ENCODE data around the gene SAMMSON.

Gene SAMMSON

GRCh38 chr3:69999140-70000027 lies at the start of gene SAMMSON:
Gene SAMMSON, plus strand, starts transcription at chr3:69999733.
- no peaks in the 10 kb centered on the region for H3K79me2 ChIP-seq (ENCODE audit: low read length)
- H3K36me3 ChIP-seq (replicated peaks; ENCODE audit: low read depth, low read length) = no peaks in the 10 kb centered on the region
- no peak within 1 kb of the TSS for H3K4me3 ChIP-seq (ENCODE audit: low read length)
- peaks cover 5% of the 10 kb centered on the region for H3K4me1 ChIP-seq (ENCODE audit: low read length)
- H3K9me3 ChIP-seq (ENCODE audit: insufficient read depth, low read length) = no peaks in the 10 kb centered on the region
- H3K27ac ChIP-seq (ENCODE audit: low read length) = no peak within 1 kb of the TSS
- no peak within 1 kb of the TSS for H3K9ac ChIP-seq (ENCODE audit: low read length)
- no peaks in the 10 kb centered on the region; the same call in 1 of the 2 replicates for H3K27me3 ChIP-seq (ENCODE audit: low read depth, low read length)
- H4K20me1 ChIP-seq (ENCODE audit: insufficient read depth, low read length) = no peaks in the 10 kb centered on the region
- TF ChIP-seq, protein P1, sequence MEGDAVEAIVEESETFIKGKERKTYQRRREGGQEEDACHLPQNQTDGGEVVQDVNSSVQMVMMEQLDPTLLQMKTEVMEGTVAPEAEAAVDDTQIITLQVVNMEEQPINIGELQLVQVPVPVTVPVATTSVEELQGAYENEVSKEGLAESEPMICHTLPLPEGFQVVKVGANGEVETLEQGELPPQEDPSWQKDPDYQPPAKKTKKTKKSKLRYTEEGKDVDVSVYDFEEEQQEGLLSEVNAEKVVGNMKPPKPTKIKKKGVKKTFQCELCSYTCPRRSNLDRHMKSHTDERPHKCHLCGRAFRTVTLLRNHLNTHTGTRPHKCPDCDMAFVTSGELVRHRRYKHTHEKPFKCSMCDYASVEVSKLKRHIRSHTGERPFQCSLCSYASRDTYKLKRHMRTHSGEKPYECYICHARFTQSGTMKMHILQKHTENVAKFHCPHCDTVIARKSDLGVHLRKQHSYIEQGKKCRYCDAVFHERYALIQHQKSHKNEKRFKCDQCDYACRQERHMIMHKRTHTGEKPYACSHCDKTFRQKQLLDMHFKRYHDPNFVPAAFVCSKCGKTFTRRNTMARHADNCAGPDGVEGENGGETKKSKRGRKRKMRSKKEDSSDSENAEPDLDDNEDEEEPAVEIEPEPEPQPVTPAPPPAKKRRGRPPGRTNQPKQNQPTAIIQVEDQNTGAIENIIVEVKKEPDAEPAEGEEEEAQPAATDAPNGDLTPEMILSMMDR (IDR thresholded peaks at IDR 0.05; ENCODE audit: low read depth, low read length) = no peak
- TF ChIP-seq EZH2phosphoT487 (IDR thresholded peaks at IDR 0.05; ENCODE audit: low read depth) = no peak
- H3K4me2 ChIP-seq (ENCODE audit: low read length) = no peak within 1 kb of the TSS
- H2AFZ ChIP-seq (ENCODE audit: low read depth, low read length) = no peak within 1 kb of the TSS

GRCh38 chr3:69951616-69952015 lies 47.9 kb upstream of the SAMMSON start:
- H3K4me2 ChIP-seq (ENCODE audit: low read length) = no peak overlapping the region
- no peaks in the 10 kb centered on the region for H3K36me3 ChIP-seq (replicated peaks; ENCODE audit: low read depth, low read length)
- no peaks in the 10 kb centered on the region for H3K4me1 ChIP-seq (ENCODE audit: low read length)
- no peak overlapping the region for H3K9ac ChIP-seq (ENCODE audit: low read length)
- H3K79me2 ChIP-seq (ENCODE audit: low read length) = no peaks in the 10 kb centered on the region
- TF ChIP-seq, protein P1 (IDR thresholded peaks at IDR 0.05; ENCODE audit: low read depth, low read length) = no peak
- TF ChIP-seq EZH2phosphoT487 (IDR thresholded peaks at IDR 0.05; ENCODE audit: low read depth) = no peak
- no peaks in the 10 kb centered on the region for H3K9me3 ChIP-seq (ENCODE audit: insufficient read depth, low read length)
- no peak overlapping the region for H3K4me3 ChIP-seq (ENCODE audit: low read length)
- no peak overlapping the region for H3K27ac ChIP-seq (ENCODE audit: low read length)
- peaks cover 26% of the 10 kb centered on the region; the same call in 1 of the 2 replicates for H3K27me3 ChIP-seq (ENCODE audit: low read depth, low read length)
- H4K20me1 ChIP-seq (ENCODE audit: insufficient read depth, low read length) = no peaks in the 10 kb centered on the region
- H2AFZ ChIP-seq (ENCODE audit: low read depth, low read length) = no peak overlapping the region

- no peaks in the 10 kb centered on the region for H3K79me2 ChIP-seq (ENCODE audit: low read length)
- no peak overlapping the region for H3K4me3 ChIP-seq (ENCODE audit: low read length)
- no peak overlapping the region for H3K27ac ChIP-seq (ENCODE audit: low read length)
- H3K9ac ChIP-seq (ENCODE audit: low read length) = no peak overlapping the region
- no peaks in the 10 kb centered on the region for H3K36me3 ChIP-seq (replicated peaks; ENCODE audit: low read depth, low read length)
- no peaks in the 10 kb centered on the region for H3K4me1 ChIP-seq (ENCODE audit: low read length)
- H4K20me1 ChIP-seq (ENCODE audit: insufficient read depth, low read length) = no peaks in the 10 kb centered on the region
- no peak overlapping the region for H3K4me2 ChIP-seq (ENCODE audit: low read length)
- no peaks in the 10 kb centered on the region for H3K9me3 ChIP-seq (ENCODE audit: insufficient read depth, low read length)
- TF ChIP-seq EZH2phosphoT487 (IDR thresholded peaks at IDR 0.05; ENCODE audit: low read depth) = no peak
- TF ChIP-seq, protein P1 (IDR thresholded peaks at IDR 0.05; ENCODE audit: low read depth, low read length) = no peak
- no peak overlapping the region for H2AFZ ChIP-seq (ENCODE audit: low read depth, low read length)
- H3K27me3 ChIP-seq (ENCODE audit: low read depth, low read length) = peaks cover 18% of the 10 kb centered on the region; the same call in 1 of the 2 replicates
These were observed 40.0 kb upstream of the SAMMSON start for GRCh38 chr3:69959581-69959980.

GRCh38 chr3:69961706-69962439 lies 37.7 kb upstream of the SAMMSON start:
- Histone ChIP-seq H3K36me3 (replicated peaks; ENCODE audit: low read depth, low read length) (no peaks in the 10 kb centered on the region), H3K4me1 (ENCODE audit: low read length) (no peaks in the 10 kb centered on the region), H3K9ac (ENCODE audit: low read length) (no peak overlapping the region), H2AFZ (ENCODE audit: low read depth, low read length) (no peak overlapping the region), H3K79me2 (ENCODE audit: low read length) (no peaks in the 10 kb centered on the region), H3K27ac (ENCODE audit: low read length) (no peak overlapping the region), H3K9me3 (ENCODE audit: insufficient read depth, low read length) (no peaks in the 10 kb centered on the region), H3K4me2 (ENCODE audit: low read length) (no peak overlapping the region), H4K20me1 (ENCODE audit: insufficient read depth, low read length) (no peaks in the 10 kb centered on the region), H3K4me3 (ENCODE audit: low read length) (no peak overlapping the region), H3K27me3 (ENCODE audit: low read depth, low read length) (peaks cover 7% of the 10 kb centered on the region; the same call in 1 of the 2 replicates)
- TF ChIP-seq, protein P1 (IDR thresholded peaks at IDR 0.05; ENCODE audit: low read depth, low read length) = no peak
- TF ChIP-seq EZH2phosphoT487 (IDR thresholded peaks at IDR 0.05; ENCODE audit: low read depth) = no peak

Measured in OCI-LY3 (cell line).